Bronchial epithelial cell (primary cell): ENCODE data around the gene NRXN3. TPM values are rescaled to one million over a fixed set of nuclear protein-coding genes. Genes with fewer than 3 reads are reported as not detected.
A peak's percentile ranks its signal among the peaks of the same experiment; 100 is the strongest.

Experiments used
- DNase-seq: peaks from one replicate; pipeline ENCODE4 v3.0.0-alpha.2; 2010; ENCODE audit warnings: low read depth
- FAIRE-seq: peaks from 2 replicates; lab custom pipeline; 2011; peaks lifted over from hg19 to GRCh38; lab: Jason Lieb, UNC
- H3K27me3 ChIP-seq: 2 replicates; pipeline ENCODE4 v1.5.1; 2011; ENCODE audit warnings: low read length; ENCODE audit not compliant: control insufficient read depth, insufficient read depth
- H3K36me3 ChIP-seq: 2 replicates; pipeline ENCODE4 v1.5.1; 2011; ENCODE audit warnings: low read length; ENCODE audit not compliant: control insufficient read depth, insufficient read depth
- H3K4me3 ChIP-seq: 2 replicates; pipeline ENCODE4 v1.5.1; 2011; ENCODE audit warnings: mild to moderate bottlenecking, low read depth, low read length, control low read depth
- CTCF ChIP-seq: IDR thresholded peaks from 2 replicates; pipeline ENCODE4 v1.5.1; 2011; ENCODE audit warnings: mild to moderate bottlenecking, moderate library complexity, low read length, control low read depth, inconsistent platforms; ENCODE audit not compliant: insufficient read depth, severe bottlenecking
- total RNA-seq: library from RNA; depleted of rRNA; stranded (reverse); fragments of >200 nt; gene quantifications from 2 replicates; pipeline ENCODE4 v1.2.1, GENCODE V29; 2014

The NRXN3 gene
- total RNA-seq, 1 donor from 2014 or later = under 0.01 TPM

GRCh38 chr14:78967111-78967809, 797.1 kb downstream of the NRXN3 start:
- DNase-seq = no peak
- H3K36me3 ChIP-seq = no peaks in the 10 kb centered on the region
- no peak for FAIRE-seq
- peaks cover 1% of the 10 kb centered on the region for H3K27me3 ChIP-seq
- TF ChIP-seq CTCF = no peak
- no peak overlapping the region for H3K4me3 ChIP-seq

- H3K27me3 ChIP-seq = peaks cover 1% of the 10 kb centered on the region
- FAIRE-seq (no peak), DNase-seq (no peak)
- TF ChIP-seq CTCF = no peak
- no peak overlapping the region for H3K4me3 ChIP-seq
- no peaks in the 10 kb centered on the region for H3K36me3 ChIP-seq
Observed at GRCh38 chr14:78968265-78968664, 798.1 kb downstream of the NRXN3 start.

GRCh38 chr14:78970677-78971076, 800.5 kb downstream of the NRXN3 start:
- Histone ChIP-seq H3K36me3 (no peaks in the 10 kb centered on the region), H3K4me3 (no peak overlapping the region), H3K27me3 (peaks cover 1% of the 10 kb centered on the region)
- FAIRE-seq (no peak), DNase-seq (no peak)
- no peak for TF ChIP-seq CTCF

- FAIRE-seq (no peak), DNase-seq (no peak)
- H3K36me3 ChIP-seq = no peaks in the 10 kb centered on the region
- no peak for TF ChIP-seq CTCF
- H3K4me3 ChIP-seq = no peak overlapping the region
- peaks cover 1% of the 10 kb centered on the region for H3K27me3 ChIP-seq
Observed at GRCh38 chr14:78972440-78972839, 802.3 kb downstream of the NRXN3 start.

- Histone ChIP-seq H3K4me3 (no peak overlapping the region), H3K27me3 (peaks cover 1% of the 10 kb centered on the region), H3K36me3 (no peaks in the 10 kb centered on the region)
- DNase-seq = peak; percentile 76
- no peak for FAIRE-seq
- no peak for TF ChIP-seq CTCF
Observed at GRCh38 chr14:78974691-78975090, 804.5 kb downstream of the NRXN3 start.

- no peak for TF ChIP-seq CTCF
- no peak for DNase-seq
- peaks cover 1% of the 10 kb centered on the region for H3K27me3 ChIP-seq
- no peak for FAIRE-seq
- H3K36me3 ChIP-seq = no peaks in the 10 kb centered on the region
- H3K4me3 ChIP-seq = no peak overlapping the region
Observed at GRCh38 chr14:78975734-78976133, 805.6 kb downstream of the NRXN3 start.
